ENCODE results near the gene ADAM15.

ADAM15 gene

DNA sequence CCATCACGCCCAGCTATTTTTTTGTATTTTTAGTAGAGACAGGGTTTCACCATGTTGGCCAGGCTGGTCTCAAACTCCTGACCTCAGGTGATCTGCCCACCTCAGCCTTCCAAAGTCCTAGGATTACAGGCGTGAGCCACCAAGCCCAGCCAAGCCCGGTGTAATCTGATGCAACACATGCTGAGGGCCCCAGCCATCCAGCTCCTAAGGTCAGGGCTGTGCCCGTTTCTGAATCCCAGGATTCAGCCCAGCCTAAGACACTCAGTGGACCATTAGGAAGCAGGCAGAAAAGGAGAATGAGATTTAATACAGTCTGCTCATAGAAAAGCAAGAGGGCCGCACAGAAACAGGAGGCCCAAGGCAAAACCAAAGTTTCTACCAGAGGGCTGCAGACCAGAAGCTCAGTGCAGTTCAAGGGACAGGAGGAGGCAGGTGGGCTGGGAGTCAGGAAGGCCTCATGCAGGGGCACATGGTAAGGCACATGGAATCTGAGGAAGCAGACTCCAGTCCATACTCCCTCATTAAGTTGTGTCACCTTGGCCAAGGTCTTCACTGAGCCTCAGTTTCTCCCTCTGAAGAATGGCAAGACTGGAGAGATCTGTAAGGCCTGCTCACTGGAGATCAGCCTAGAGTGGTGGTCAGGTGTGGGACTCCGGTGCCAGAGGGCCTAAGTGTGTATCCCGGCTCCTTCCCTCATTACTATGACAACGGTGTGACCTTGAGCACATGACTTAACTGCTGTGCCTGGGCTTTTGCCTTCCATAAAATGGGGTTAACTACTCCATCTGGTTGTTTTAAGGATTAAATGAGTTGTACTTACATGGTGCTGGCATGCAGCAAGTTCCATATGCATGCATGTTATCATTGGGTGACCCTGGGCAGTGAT, 2.4 kb upstream of the ADAM15 start:
- H3K4me1 Mint-ChIP-seq, result peaks cover 17% of the 10 kb centered on the region
- no peaks in the 10 kb centered on the region for H3K36me3 Mint-ChIP-seq
- no peaks in the 10 kb centered on the region for H3K9me3 Mint-ChIP-seq
- DNase-seq (ENCODE audit: low spot score in 2 of 2), result no peak
- no peak overlapping the region for H3K27ac Mint-ChIP-seq
- H3K27me3 Mint-ChIP-seq, result no peaks in the 10 kb centered on the region
- ATAC-seq (ENCODE audit: low read depth), result no peak
- no peak overlapping the region for H3K4me3 Mint-ChIP-seq

DNA sequence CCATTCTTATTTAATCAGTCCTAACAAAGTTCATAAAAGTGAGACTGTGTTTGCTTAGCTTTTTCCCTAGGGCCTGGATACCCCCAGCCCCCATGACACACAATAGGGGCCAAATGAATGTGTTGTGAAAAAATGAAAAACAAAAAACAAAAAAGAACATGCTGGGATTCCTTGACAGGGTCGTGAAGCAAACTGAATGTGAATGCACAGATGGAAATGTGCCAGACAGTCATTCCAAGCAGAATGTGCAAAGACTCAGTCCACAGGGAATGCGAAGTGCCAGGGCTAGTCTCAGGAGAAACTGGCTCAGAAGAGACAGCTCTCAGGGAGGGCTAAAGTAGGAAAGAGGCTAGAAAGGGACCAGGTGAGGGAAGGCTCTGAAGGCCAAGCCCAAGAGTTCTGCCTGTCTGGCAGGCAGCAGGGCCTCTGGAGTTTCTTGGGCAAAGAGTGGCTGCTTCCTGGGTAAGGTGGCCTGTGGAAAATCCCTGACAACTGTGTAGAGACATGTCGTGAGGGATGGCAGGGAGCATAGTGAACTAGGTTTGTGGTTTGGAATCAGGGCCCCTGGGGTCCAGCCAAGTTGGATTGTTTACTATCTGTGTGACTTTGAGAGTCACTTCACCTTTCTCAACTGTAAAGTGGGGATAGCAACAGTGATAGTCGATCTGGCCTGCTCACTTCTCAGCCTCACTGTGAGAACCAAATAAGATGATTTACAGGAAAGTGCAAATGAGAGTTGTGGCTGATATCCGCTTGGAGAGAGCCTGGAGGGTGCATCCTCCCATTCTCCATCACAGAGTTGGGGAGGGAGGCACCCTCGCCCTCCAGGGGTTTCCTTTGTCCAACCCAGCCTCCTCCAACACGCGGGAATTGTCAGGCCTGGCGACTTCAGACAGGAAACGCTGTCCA, 1.2 kb upstream of the ADAM15 start:
- DNase-seq (ENCODE audit: low spot score in 2 of 2), result no peak
- ATAC-seq (ENCODE audit: low read depth), result no peak
- H3K9me3 Mint-ChIP-seq, result no peaks in the 10 kb centered on the region
- no peaks in the 10 kb centered on the region for H3K36me3 Mint-ChIP-seq
- no peaks in the 10 kb centered on the region for H3K27me3 Mint-ChIP-seq
- H3K4me3 Mint-ChIP-seq, result peak overlapping the region; percentile 91
- H3K27ac Mint-ChIP-seq, result no peak overlapping the region
- H3K4me1 Mint-ChIP-seq, result peaks cover 11% of the 10 kb centered on the region

GRCh38 chr1:155051342-155051776, 243 bp downstream of the ADAM15 start:
- peaks cover 2% of the 10 kb centered on the region for H3K36me3 Mint-ChIP-seq
- H3K27me3 Mint-ChIP-seq, result no peaks in the 10 kb centered on the region
- peak overlapping the region; percentile 91 for H3K4me3 Mint-ChIP-seq
- H3K9me3 Mint-ChIP-seq, result no peaks in the 10 kb centered on the region
- no peak for DNase-seq (ENCODE audit: low spot score in 2 of 2)
- no peak overlapping the region for H3K27ac Mint-ChIP-seq
- ATAC-seq (ENCODE audit: low read depth), result peak; percentile 2
- H3K4me1 Mint-ChIP-seq, result peaks cover 9% of the 10 kb centered on the region

DNA sequence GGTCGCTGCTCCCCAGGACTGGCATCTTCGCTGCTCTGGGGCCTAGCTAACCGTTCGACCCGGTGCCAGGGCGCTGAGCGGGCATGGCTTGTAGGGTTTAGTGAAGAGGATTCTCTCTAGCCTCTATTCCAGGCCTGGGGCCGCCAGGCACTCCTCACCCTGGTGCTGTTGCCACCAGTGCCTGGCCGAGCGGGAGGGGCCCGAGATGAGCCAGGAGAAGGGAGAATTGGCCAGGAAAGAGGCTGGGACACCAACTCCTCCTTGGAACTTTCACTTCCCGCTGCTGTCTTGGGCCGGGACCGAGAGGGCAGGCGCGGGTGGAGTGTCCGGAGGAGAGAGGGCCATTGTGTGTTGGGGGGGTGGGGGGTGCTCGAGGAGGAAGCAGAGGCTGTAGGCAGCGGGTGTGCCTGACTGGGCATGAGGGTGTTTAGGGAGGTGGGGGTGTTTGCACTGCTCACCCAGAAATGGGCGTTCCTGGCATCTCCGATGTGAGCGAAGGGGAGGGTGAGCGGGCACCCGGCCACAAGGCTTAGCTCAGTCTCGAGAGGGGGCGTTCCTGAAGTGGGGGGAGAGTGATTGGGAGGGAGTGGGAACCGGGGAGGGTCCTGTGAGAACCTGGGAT, 772 bp downstream of the ADAM15 start:
- DNase-seq (ENCODE audit: low spot score in 2 of 2) (peak; percentile 30 to 48), ATAC-seq (ENCODE audit: low read depth) (peak; percentile 41)
- peaks cover 2% of the 10 kb centered on the region for H3K36me3 Mint-ChIP-seq
- H3K27me3 Mint-ChIP-seq, result no peaks in the 10 kb centered on the region
- H3K4me3 Mint-ChIP-seq, result peak overlapping the region; percentile 91
- peaks cover 9% of the 10 kb centered on the region for H3K4me1 Mint-ChIP-seq
- no peak overlapping the region for H3K27ac Mint-ChIP-seq
- no peaks in the 10 kb centered on the region for H3K9me3 Mint-ChIP-seq

GRCh38 chr1:155052439-155053395, 1.6 kb downstream of the ADAM15 start:
- Mint-ChIP-seq H3K36me3 (peaks cover 2% of the 10 kb centered on the region), H3K9me3 (no peaks in the 10 kb centered on the region), H3K27me3 (no peaks in the 10 kb centered on the region), H3K4me1 (peaks cover 9% of the 10 kb centered on the region), H3K4me3 (peak overlapping the region; percentile 91), H3K27ac (no peak overlapping the region)
- DNase-seq (ENCODE audit: low spot score in 2 of 2) (no peak), ATAC-seq (ENCODE audit: low read depth) (peak; percentile 12)

DNA sequence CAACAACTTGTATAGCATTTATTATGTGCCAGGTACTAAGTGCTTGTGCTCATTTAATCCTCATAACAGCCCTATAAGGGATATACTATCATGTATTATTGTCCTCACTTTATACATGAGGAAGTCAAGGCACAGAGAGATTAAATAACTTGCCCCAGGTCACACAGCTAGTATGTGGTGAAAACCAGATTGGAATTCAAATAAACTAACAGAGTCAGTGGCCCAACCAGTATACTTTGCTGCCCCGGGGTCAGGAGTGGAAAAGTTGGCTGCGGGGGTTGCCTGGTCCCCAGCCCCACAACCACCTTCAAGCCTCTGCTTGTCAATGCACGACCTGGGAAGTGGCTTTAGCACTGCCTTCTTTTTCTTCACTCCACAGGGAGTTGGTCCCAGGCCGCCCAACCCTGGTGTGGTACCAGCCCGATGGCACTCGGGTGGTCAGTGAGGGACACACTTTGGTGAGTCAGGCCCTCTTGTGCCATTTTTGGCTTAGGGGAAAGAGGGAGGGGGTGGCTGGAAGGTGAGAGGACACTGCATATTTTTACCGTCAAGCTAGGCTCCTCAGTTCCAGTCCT, 2.5 kb downstream of the ADAM15 start:
- ATAC-seq (ENCODE audit: low read depth) (no peak), DNase-seq (ENCODE audit: low spot score in 2 of 2) (no peak)
- H3K4me3 Mint-ChIP-seq, result no peak overlapping the region
- H3K27me3 Mint-ChIP-seq, result no peaks in the 10 kb centered on the region
- no peak overlapping the region for H3K27ac Mint-ChIP-seq
- H3K36me3 Mint-ChIP-seq, result peaks cover 2% of the 10 kb centered on the region
- no peaks in the 10 kb centered on the region for H3K9me3 Mint-ChIP-seq
- peaks cover 9% of the 10 kb centered on the region for H3K4me1 Mint-ChIP-seq

DNA sequence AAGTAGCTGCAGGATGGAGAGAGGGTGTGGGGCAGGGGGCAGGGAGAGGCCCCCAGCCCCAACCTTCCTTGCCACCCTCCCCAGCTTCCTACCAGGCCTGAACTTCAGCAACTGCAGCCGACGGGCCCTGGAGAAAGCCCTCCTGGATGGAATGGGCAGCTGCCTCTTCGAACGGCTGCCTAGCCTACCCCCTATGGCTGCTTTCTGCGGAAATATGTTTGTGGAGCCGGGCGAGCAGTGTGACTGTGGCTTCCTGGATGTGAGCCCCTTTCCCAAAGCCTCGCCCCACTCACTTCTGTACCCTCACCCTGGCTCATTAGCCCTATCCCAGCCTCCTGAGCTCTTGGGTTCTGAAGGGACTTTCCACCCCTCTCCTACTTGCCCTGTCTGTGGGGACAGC, 6.0 kb downstream of the ADAM15 start:
- ATAC-seq (ENCODE audit: low read depth), result no peak
- Mint-ChIP-seq H3K36me3 (peaks cover 2% of the 10 kb centered on the region), H3K4me1 (peaks cover 10% of the 10 kb centered on the region)

DNA sequence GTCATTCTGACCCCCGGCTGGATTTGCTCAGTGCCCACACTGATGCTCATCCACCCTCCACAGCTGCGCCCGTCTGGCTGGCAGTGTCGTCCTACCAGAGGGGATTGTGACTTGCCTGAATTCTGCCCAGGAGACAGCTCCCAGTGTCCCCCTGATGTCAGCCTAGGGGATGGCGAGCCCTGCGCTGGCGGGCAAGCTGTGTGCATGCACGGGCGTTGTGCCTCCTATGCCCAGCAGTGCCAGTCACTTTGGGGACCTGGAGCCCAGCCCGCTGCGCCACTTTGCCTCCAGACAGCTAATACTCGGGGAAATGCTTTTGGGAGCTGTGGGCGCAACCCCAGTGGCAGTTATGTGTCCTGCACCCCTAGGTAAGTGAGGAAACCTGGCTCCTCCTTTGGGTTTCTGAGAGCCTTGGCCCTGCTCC, 6.7 kb downstream of the ADAM15 start:
- DNase-seq (ENCODE audit: low spot score in 2 of 2) (no peak), ATAC-seq (ENCODE audit: low read depth) (no peak)
- no peaks in the 10 kb centered on the region for H3K9me3 Mint-ChIP-seq
- no peak overlapping the region for H3K27ac Mint-ChIP-seq
- H3K27me3 Mint-ChIP-seq, result no peaks in the 10 kb centered on the region
- peaks cover 8% of the 10 kb centered on the region for H3K4me1 Mint-ChIP-seq
- no peak overlapping the region for H3K4me3 Mint-ChIP-seq
- H3K36me3 Mint-ChIP-seq, result peaks cover 2% of the 10 kb centered on the region

More for the DNA sequence above, 6.0 kb downstream of the ADAM15 start:
- DNase-seq (ENCODE audit: low spot score in 2 of 2), result no peak
- H3K27me3 Mint-ChIP-seq, result no peaks in the 10 kb centered on the region
- no peaks in the 10 kb centered on the region for H3K9me3 Mint-ChIP-seq
- no peak overlapping the region for H3K27ac Mint-ChIP-seq
- no peak overlapping the region for H3K4me3 Mint-ChIP-seq

DNA sequence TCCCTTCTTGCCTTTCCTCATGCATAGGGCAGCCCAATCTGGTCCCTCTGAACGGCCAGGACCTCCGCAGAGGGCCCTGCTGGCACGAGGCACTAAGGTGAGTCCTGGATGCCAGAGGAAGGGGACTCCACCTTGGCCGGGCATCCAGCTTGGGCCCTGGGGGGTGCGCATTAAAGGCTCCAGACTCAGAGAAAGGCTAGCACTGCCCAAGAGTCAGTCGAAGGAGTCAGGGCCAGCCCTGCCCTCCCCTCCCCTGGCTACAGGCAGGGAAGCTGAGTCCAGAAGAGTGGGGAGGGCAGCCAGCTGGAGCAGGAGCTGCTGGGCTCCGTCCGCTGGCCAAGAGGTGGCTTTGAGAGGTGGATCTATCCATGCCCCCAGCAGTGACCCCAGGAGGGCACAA, 9.6 kb downstream of the ADAM15 start:
- DNase-seq (ENCODE audit: low spot score in 2 of 2), result no peak
- Mint-ChIP-seq H3K4me3 (no peak overlapping the region), H3K4me1 (peaks cover 17% of the 10 kb centered on the region), H3K27me3 (no peaks in the 10 kb centered on the region), H3K9me3 (no peaks in the 10 kb centered on the region), H3K27ac (no peak overlapping the region), H3K36me3 (peaks cover 2% of the 10 kb centered on the region)
- no peak for ATAC-seq (ENCODE audit: low read depth)

- peaks cover 2% of the 10 kb centered on the region for H3K36me3 Mint-ChIP-seq
- peaks cover 20% of the 10 kb centered on the region for H3K4me1 Mint-ChIP-seq
- H3K9me3 Mint-ChIP-seq, result no peaks in the 10 kb centered on the region
- peak overlapping the region; percentile 35 for H3K4me3 Mint-ChIP-seq
- peak; percentile 53 for ATAC-seq (ENCODE audit: low read depth)
- no peaks in the 10 kb centered on the region for H3K27me3 Mint-ChIP-seq
- peak; percentile 100 for DNase-seq (ENCODE audit: low spot score in 2 of 2)
- no peak overlapping the region for H3K27ac Mint-ChIP-seq
Observed at GRCh38 chr1:155061381-155062150, 10.4 kb downstream of the ADAM15 start.

DNA sequence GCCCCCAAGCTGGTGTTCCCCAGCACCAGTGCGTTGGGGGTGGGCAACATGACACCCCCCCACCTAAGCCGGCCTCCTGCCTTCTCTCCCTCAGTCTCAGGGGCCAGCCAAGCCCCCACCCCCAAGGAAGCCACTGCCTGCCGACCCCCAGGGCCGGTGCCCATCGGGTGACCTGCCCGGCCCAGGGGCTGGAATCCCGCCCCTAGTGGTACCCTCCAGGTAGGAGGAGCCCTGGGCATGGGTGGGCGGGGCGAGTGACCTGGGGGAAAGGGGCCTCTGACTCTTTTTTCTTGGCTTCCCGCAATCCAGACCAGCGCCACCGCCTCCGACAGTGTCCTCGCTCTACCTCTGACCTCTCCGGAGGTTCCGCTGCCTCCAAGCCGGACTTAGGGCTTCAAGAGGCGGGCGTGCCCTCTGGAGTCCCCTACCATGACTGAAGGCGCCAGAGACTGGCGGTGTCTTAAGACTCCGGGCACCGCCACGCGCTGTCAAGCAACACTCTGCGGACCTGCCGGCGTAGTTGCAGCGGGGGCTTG, 11.1 kb downstream of the ADAM15 start:
- Mint-ChIP-seq H3K4me3 (peak overlapping the region; percentile 96), H3K27me3 (no peaks in the 10 kb centered on the region), H3K27ac (no peak overlapping the region), H3K9me3 (no peaks in the 10 kb centered on the region), H3K4me1 (peaks cover 24% of the 10 kb centered on the region), H3K36me3 (peaks cover 6% of the 10 kb centered on the region)
- ATAC-seq (ENCODE audit: low read depth) (no peak), DNase-seq (ENCODE audit: low spot score in 2 of 2) (no peak)

All from memory B cell (primary cell).